Measurements from ENCODE around the gene TADA3.

Gene TADA3

GRCh38 chr3:9754678-9755077, 37.6 kb downstream of the TADA3 start:
- DNase-seq: no peak

- no peak for DNase-seq
Measured at GRCh38 chr3:9750556-9751411, 41.5 kb downstream of the TADA3 start.

- DNase-seq: peak; percentile 96
Measured at GRCh38 chr3:9749645-9750555, 42.4 kb downstream of the TADA3 start, which contains the start of gene OGG1. Gene OGG1 (plus strand): TSS chr3:9749952. CDS start chr3:9750287, 335 bp downstream.

GRCh38 chr3:9749296-9749644, 43.0 kb downstream of the TADA3 start:
- no peak for DNase-seq

- no peak for DNase-seq
Measured at GRCh38 chr3:9748031-9748430, 44.2 kb downstream of the TADA3 start.

- no peak for DNase-seq
Measured at GRCh38 chr3:9747267-9747666, 45.0 kb downstream of the TADA3 start.

GRCh38 chr3:9746330-9746729, 45.9 kb downstream of the TADA3 start:
- DNase-seq: no peak

GRCh38 chr3:9745521-9745920, 46.8 kb downstream of the TADA3 start:
- no peak for DNase-seq

GRCh38 chr3:9744162-9744561, 48.1 kb downstream of the TADA3 start:
- DNase-seq: no peak

- no peak for DNase-seq
Measured at GRCh38 chr3:9743548-9743947, 48.7 kb downstream of the TADA3 start.

- no peak for DNase-seq
Measured at GRCh38 chr3:9742560-9742959, 49.7 kb downstream of the TADA3 start.

GRCh38 chr3:9739181-9739580, 53.1 kb downstream of the TADA3 start:
- no peak for DNase-seq

- no peak for DNase-seq
Measured at GRCh38 chr3:9736831-9737230, 55.4 kb downstream of the TADA3 start.

GRCh38 chr3:9732740-9733115, 59.5 kb downstream of the TADA3 start:
- no peak for DNase-seq

GRCh38 chr3:9732080-9732739, 60.1 kb downstream of the TADA3 start:
- peak; percentile 45 for DNase-seq

GRCh38 chr3:9731206-9732079, 60.8 kb downstream of the TADA3 start, which contains the start of gene BRPF1:
Gene BRPF1 (plus strand): TSS chr3:9731735. CDS start chr3:9734141, 2,406 bp downstream.
- peak; percentile 98 for DNase-seq

GRCh38 chr3:9730657-9731205, 61.5 kb downstream of the TADA3 start:
- peak; percentile 52 for DNase-seq

All from 8988T (cell line).